HUES6 (cell line): ENCODE results near the gene HBS1L.

Experiments
- H3K27ac ChIP-seq: 2 replicates; pipeline ENCODE4 v1.7.0; 2013; ENCODE audit warnings: low read depth, mild to moderate bottlenecking, low read length, inconsistent platforms
- H3K27me3 ChIP-seq: 2 replicates; pipeline ENCODE4 v1.6.1; 2013; ENCODE audit warnings: low read length; ENCODE audit not compliant: control insufficient read depth, insufficient read depth
- H3K36me3 ChIP-seq: 2 replicates; pipeline ENCODE4 v1.6.1; 2013; ENCODE audit warnings: low read length; ENCODE audit not compliant: control insufficient read depth, insufficient read depth
- H3K4me1 ChIP-seq: 2 replicates; pipeline ENCODE4 v1.6.1; 2013; ENCODE audit warnings: low read length; ENCODE audit not compliant: control insufficient read depth, insufficient read depth
- H3K4me3 ChIP-seq: 2 replicates; pipeline ENCODE4 v1.5.1; 2013; ENCODE audit warnings: low read depth, low read length
- H3K9ac ChIP-seq: one replicate; pipeline ENCODE4 v1.6.1; 2013; ENCODE audit warnings: mild to moderate bottlenecking, low read length
- H3K9me3 ChIP-seq: 2 replicates; pipeline ENCODE4 v1.6.1; 2013; ENCODE audit warnings: low read depth, low read length; ENCODE audit not compliant: control insufficient read depth, insufficient read depth

The HBS1L gene

DNA sequence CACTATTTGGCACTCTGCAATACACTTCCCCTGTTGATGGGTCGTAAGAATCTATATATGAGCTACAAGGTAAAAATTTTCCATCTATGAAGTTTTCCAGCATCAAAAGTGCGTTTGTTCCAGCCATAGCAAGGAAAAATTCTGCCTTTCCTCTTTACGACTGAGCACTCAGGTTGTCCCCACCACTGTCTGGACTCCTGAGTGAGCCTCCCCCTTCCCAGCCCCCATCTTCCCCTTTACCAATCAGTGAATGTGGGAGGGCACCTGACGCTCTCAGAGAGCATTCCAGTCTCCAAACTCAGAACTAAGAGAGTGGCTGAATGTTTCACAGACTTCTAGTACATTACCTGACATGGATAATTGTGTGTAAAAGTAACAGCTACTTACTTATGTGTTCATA lies 104.7 kb downstream of the HBS1L start, which contains the start of gene ALDH8A1:
TSS of gene ALDH8A1 (minus strand) at position 175 of the 400 bp plus-strand sequence. CDS start at position 127, 48 bp downstream.
- H3K27me3 ChIP-seq: no peaks in the 10 kb centered on the region
- H3K9ac ChIP-seq: no peak within 1 kb of the TSS
- no peak within 1 kb of the TSS for H3K4me3 ChIP-seq
- no peaks in the 10 kb centered on the region for H3K4me1 ChIP-seq
- H3K27ac ChIP-seq: no peak within 1 kb of the TSS
- H3K9me3 ChIP-seq: no peaks in the 10 kb centered on the region
- H3K36me3 ChIP-seq: no peaks in the 10 kb centered on the region

DNA sequence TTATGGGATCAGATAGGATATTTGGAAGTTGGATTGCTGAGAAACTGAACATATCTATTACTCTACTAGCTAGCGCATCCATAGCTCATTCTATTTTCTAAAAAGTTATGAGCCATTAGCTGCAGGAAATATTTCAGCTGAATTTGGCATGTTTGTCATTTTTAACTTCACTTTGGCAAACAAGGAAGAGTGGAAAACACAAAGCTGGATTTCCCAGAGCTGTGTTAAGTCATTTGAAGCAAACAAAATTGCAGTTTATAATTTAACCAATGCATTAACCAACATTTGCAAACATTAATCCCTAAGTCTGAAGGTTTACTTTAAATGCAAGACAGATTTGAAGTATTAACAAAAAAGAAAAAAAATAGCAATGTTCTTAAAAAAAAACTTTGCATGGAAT lies 105.9 kb downstream of the HBS1L start:
- H3K4me3 ChIP-seq: no peak overlapping the region
- H3K27ac ChIP-seq: no peak overlapping the region
- H3K4me1 ChIP-seq: no peaks in the 10 kb centered on the region
- no peaks in the 10 kb centered on the region for H3K27me3 ChIP-seq
- no peaks in the 10 kb centered on the region for H3K9me3 ChIP-seq
- no peaks in the 10 kb centered on the region for H3K36me3 ChIP-seq
- no peak overlapping the region for H3K9ac ChIP-seq

DNA sequence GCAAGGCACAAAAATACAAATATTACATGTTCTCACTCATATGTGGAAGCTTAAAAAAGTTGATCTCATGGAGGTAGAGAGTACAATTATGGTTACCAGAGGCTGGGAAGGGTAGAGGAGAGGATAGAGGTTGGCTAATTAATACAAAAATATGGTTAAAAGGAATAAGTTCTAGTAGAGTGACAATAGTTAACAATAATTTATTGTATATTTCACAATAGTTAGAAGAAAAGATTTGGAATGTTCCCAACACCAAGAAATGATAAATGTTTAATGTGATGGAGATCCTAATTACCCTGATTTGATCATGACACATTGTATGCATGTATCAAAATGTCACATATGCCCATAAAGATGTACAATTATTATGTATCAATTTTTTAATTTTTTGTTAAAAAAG lies 106.5 kb downstream of the HBS1L start:
- Histone ChIP-seq H3K4me1 (no peaks in the 10 kb centered on the region), H3K9ac (no peak overlapping the region), H3K27ac (no peak overlapping the region), H3K4me3 (no peak overlapping the region), H3K36me3 (no peaks in the 10 kb centered on the region), H3K27me3 (no peaks in the 10 kb centered on the region), H3K9me3 (no peaks in the 10 kb centered on the region)

DNA sequence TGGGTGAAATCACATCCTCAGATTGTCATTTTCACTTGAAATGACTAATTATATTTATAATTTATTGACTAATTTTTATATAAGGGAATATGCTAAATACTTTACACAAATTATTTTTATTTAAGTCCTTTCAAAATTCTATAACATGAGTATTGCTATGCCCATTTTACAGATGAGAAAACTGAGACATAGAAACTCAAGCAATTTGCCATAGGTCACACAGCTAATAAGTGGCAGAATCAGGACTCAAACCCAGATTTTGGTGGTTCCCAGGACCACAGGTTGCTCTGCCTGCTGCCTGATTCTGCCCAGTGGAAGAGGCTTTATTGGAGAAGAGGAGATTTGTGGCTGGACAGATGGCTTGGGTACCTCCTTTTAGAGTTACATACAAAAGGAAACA lies 109.6 kb downstream of the HBS1L start:
- Histone ChIP-seq H3K9ac (no peak overlapping the region), H3K4me3 (no peak overlapping the region), H3K9me3 (no peaks in the 10 kb centered on the region), H3K4me1 (no peaks in the 10 kb centered on the region), H3K27ac (no peak overlapping the region), H3K27me3 (no peaks in the 10 kb centered on the region), H3K36me3 (no peaks in the 10 kb centered on the region)

DNA sequence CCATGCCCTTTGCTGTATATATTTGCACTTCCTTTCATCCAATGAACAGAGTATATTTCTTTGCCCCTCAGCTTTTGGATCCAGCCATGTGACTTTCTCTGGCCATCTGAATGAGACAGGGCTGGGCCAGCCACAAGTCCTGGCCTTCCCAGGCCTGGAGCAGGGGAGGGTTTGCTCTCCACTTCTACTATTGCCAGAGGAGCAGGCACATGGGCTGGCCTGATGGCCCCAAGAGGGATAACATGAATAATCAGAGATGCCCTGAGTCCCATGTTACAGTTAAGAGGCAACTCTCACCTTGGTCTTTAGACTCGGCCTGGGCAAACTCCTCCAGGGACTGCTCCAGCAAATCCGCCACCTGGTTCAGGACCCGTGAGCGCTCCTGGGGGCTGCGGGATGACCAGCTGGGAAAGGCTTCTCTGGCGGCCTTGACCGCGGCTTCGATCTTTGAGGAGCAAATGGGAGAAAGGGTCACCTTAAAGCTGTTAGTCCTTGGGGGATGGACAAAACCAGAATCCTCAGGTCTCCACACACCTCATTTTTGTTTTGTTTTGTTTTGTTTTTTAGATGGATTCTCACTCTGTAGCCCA lies 111.0 kb downstream of the HBS1L start:
- no peaks in the 10 kb centered on the region for H3K36me3 ChIP-seq
- H3K4me3 ChIP-seq: no peak overlapping the region
- H3K9me3 ChIP-seq: no peaks in the 10 kb centered on the region
- no peak overlapping the region for H3K9ac ChIP-seq
- H3K27ac ChIP-seq: no peak overlapping the region
- no peaks in the 10 kb centered on the region for H3K4me1 ChIP-seq
- no peaks in the 10 kb centered on the region for H3K27me3 ChIP-seq

DNA sequence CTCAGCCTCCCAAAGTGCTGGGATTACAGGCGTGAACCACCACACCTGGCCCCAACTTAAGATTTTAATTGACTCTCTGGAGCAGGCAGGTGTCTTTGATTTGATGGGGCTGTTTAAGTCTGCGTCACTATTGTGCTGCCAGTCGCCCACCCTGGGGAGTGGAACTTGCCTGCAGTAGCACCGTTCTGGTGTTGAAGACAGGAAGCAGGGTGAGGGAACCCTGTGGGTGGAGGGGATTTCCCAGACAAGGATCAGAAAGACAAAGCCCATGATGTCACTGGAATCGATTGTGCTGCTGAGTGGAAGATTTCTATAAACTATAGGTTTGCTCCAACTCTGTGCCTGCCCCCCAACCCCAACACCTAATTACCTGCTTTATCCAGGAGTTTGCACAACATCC lies 115.7 kb downstream of the HBS1L start:
- Histone ChIP-seq H3K27ac (no peak overlapping the region), H3K9ac (no peak overlapping the region), H3K36me3 (no peaks in the 10 kb centered on the region), H3K27me3 (no peaks in the 10 kb centered on the region), H3K4me1 (peaks cover 2% of the 10 kb centered on the region; the same call in 1 of the 2 replicates), H3K4me3 (no peak overlapping the region), H3K9me3 (no peaks in the 10 kb centered on the region)

DNA sequence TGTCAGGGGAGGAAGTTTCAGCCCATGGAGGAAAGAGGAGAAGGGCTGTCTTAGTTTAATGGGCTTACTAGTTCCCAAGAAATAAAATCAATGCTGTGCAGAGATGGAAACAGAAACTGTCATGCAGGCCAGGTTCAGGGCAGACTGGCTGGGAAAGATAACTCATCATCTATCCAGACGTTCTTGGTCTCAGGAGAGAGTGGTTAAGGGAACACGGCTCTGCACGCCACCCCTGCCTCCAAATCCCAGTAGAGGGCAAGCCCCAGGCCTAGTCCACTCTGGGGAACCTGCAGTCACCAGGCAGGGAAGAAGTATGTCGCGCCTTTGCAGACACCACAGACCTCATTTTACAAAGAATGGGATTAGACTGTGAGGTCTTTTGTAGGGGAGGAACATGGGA lies 117.2 kb downstream of the HBS1L start:
- Histone ChIP-seq H3K27me3 (no peaks in the 10 kb centered on the region), H3K4me3 (no peak overlapping the region), H3K27ac (no peak overlapping the region), H3K4me1 (peaks cover 2% of the 10 kb centered on the region; the same call in 1 of the 2 replicates), H3K36me3 (no peaks in the 10 kb centered on the region), H3K9ac (no peak overlapping the region), H3K9me3 (no peaks in the 10 kb centered on the region)

DNA sequence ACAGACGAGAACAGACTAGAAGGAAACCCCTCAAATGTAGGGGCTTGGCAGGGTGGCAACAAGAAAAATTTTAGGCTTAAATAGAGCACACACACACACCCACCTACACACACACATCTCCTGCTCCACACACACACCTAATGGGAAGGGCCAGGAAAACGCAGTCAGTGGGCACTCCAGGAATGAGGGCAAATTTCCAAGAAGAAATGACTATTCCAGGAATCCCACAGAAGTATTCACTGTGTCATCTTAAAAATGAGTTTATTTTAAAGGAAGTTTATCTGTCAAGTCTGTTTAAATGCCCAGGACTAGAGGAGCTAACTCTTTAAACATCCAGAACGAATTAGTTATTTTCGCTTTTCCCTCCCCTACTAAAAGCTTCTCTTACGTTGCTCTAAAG lies 117.7 kb downstream of the HBS1L start:
- H3K27me3 ChIP-seq: no peaks in the 10 kb centered on the region
- no peaks in the 10 kb centered on the region for H3K36me3 ChIP-seq
- H3K9me3 ChIP-seq: no peaks in the 10 kb centered on the region
- H3K4me1 ChIP-seq: peaks cover 2% of the 10 kb centered on the region; the same call in 1 of the 2 replicates
- no peak overlapping the region for H3K4me3 ChIP-seq
- no peak overlapping the region for H3K27ac ChIP-seq
- H3K9ac ChIP-seq: no peak overlapping the region

DNA sequence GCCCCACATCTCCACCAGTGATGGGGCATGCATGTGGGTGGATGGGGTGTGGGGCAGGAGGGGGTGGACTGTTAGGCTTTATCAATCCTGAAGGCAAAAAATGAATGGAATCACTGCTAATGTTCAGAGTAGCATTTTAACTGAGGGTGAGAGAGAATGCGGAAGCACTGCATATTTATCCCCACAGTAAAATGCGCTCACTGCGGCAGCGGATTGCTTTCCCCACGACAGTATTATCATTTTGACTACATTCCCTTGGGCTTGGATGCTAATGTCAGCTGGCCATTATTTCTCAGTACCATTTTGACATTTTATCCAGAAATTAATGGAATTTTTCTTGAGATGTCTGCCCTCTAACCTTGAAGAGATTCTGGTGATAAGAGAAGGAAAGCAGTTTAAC lies 118.1 kb downstream of the HBS1L start:
- Histone ChIP-seq H3K9me3 (no peaks in the 10 kb centered on the region), H3K9ac (no peak overlapping the region), H3K36me3 (no peaks in the 10 kb centered on the region), H3K27ac (no peak overlapping the region), H3K27me3 (no peaks in the 10 kb centered on the region), H3K4me3 (no peak overlapping the region), H3K4me1 (peaks cover 2% of the 10 kb centered on the region; the same call in 1 of the 2 replicates)

DNA sequence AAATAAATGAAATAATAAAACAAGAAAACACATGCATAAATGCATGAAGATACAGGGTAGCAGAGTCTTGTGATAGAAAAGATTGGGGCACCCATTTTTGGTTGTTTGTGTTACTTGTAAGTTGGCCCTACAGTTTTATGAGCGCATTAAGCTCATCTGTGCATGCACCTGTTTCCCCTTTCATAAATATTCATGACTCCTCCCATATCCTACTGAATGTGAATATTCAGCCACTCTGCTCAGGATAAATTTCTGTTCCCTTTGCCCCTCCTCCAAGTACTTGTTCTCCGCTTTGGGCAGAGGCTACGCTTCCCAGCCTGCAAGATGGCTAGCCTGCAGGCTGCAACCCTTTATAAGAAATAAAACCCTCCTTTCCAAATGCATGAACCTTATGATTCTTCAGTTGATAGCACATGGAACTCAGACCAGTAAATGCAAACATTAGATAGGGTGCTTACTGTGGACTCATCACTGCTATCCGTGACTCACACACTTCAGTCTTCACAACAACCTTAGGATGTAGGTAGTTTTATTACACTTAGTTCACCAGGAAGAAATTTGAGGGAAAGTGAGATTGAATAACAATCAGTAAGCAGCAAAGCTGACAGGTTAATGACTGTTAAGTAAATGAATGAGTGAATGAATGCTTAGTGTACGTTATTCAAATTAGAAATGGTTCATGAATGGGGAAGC lies 119.7 kb downstream of the HBS1L start:
- Histone ChIP-seq H3K4me1 (peaks cover 2% of the 10 kb centered on the region; the same call in 1 of the 2 replicates), H3K4me3 (no peak overlapping the region), H3K9ac (no peak overlapping the region), H3K27ac (no peak overlapping the region), H3K9me3 (no peaks in the 10 kb centered on the region), H3K36me3 (no peaks in the 10 kb centered on the region), H3K27me3 (no peaks in the 10 kb centered on the region)

DNA sequence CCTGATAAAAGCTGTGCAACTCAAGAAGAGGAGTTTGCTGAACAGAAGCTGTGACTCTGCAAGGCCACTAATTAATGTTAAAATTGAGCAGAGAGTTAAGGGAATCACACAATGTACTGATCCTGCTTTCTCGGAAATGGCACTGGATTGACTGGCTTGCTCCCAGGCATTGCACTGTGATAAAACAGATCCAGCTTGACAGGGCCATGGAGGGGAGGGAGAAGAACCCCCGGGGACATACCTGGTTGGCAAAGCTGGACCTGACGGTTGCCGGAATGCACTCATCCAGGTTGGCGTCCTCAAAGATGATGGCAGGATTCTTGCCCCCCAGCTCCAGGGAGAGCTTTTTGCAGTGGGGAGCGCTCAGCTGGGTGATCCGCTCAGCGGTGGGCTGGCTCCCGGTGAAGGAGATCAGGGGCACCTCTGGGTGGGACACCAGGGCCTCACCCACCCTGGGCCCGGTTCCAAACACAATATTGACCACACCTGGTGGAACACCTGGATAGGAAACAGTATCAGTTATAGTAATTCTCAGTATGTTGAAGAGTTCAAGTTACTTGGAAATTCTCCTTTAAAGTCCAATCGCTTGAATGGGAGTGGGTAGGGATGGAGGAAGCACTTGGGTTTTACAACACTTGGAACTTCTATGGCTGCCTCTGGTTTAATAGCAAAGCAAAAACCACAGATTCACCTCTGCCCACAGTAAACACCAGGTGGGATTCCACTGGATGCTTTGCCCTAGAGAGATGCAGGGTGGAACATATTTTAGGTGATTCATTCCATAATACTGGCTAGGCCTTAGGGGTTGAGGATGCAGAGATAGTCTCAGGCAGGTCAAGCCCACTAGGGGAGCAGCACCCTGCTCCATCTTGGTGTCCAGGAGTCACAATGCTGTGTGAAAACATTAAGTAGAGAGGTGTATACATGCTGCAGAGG lies 121.8 kb downstream of the HBS1L start:
- Histone ChIP-seq H3K9me3 (no peaks in the 10 kb centered on the region), H3K27ac (no peak overlapping the region), H3K4me1 (no peaks in the 10 kb centered on the region), H3K36me3 (no peaks in the 10 kb centered on the region), H3K9ac (no peak overlapping the region), H3K4me3 (no peak overlapping the region), H3K27me3 (no peaks in the 10 kb centered on the region)
